ENCODE measurements around the gene LDAH.
A peak's percentile ranks its signal among the peaks of the same experiment; 100 is the strongest.

The LDAH gene

GRCh38 chr2:20682167-20682920 lies 140.6 kb downstream of the LDAH start:
- DNase-seq (ENCODE audit: low spot score), result peak; percentile 63

GRCh38 chr2:20680744-20681375 lies 142.0 kb downstream of the LDAH start:
- DNase-seq (ENCODE audit: low spot score), result no peak

- DNase-seq (ENCODE audit: low spot score), result no peak
Measured at GRCh38 chr2:20678780-20679179, 144.1 kb downstream of the LDAH start.

GRCh38 chr2:20678086-20678395 lies 144.9 kb downstream of the LDAH start:
- DNase-seq (ENCODE audit: low spot score), result no peak

- no peak for DNase-seq (ENCODE audit: low spot score)
Measured at GRCh38 chr2:20677301-20678085, 145.4 kb downstream of the LDAH start.

- DNase-seq (ENCODE audit: low spot score), result no peak
Measured at GRCh38 chr2:20676353-20677215, 146.3 kb downstream of the LDAH start.

- no peak for DNase-seq (ENCODE audit: low spot score)
Measured at GRCh38 chr2:20675701-20676352, 147.1 kb downstream of the LDAH start.

GRCh38 chr2:20674974-20675679 lies 147.8 kb downstream of the LDAH start:
- peak; percentile 91 for DNase-seq (ENCODE audit: low spot score)

GRCh38 chr2:20674309-20674965 lies 148.5 kb downstream of the LDAH start:
- no peak for DNase-seq (ENCODE audit: low spot score)

GRCh38 chr2:20673686-20674308 lies 149.1 kb downstream of the LDAH start:
- no peak for DNase-seq (ENCODE audit: low spot score)

GRCh38 chr2:20672201-20672951 lies 150.5 kb downstream of the LDAH start:
- DNase-seq (ENCODE audit: low spot score), result no peak

GRCh38 chr2:20671736-20672080 lies 151.2 kb downstream of the LDAH start:
- DNase-seq (ENCODE audit: low spot score), result no peak

- no peak for DNase-seq (ENCODE audit: low spot score)
Measured at GRCh38 chr2:20671036-20671735, 151.7 kb downstream of the LDAH start.

- no peak for DNase-seq (ENCODE audit: low spot score)
Measured at GRCh38 chr2:20670315-20671035, 152.4 kb downstream of the LDAH start.

GRCh38 chr2:20669562-20670314 lies 153.2 kb downstream of the LDAH start:
- no peak for DNase-seq (ENCODE audit: low spot score)

- DNase-seq (ENCODE audit: low spot score), result no peak
Measured at GRCh38 chr2:20668871-20669475, 153.9 kb downstream of the LDAH start.

GRCh38 chr2:20668451-20668850 lies 154.4 kb downstream of the LDAH start:
- no peak for DNase-seq (ENCODE audit: low spot score)

All from AG08396 (cell line).